IMR-90 (cell line): ENCODE measurements around the gene ACBD3. TPM values are rescaled to one million over a fixed set of nuclear protein-coding genes. Genes with fewer than 3 reads are reported as not detected.

ENCODE experiments used
- ATAC-seq: fragments of 200-7000 bp; cut with Tn5 transposase; 2 replicates; pipeline ENCODE4 v1.9.1; 2020; ENCODE audit warnings: low read depth, mild to moderate bottlenecking, moderate library complexity
- BruUV-seq: library from RNA; stranded (reverse); fragments of 400-500 nt; replicated peaks from 2 replicates; lab custom pipeline; 2021; lab: Mats Ljungman, UMichigan
- CTCF ChIA-PET: fragments of 300-600 bp; formaldehyde crosslinking; extraction: SDS; loops from one replicate; lab custom pipeline; 2021; ENCODE audit warnings: antibody characterized with exemption; lab: Yijun Ruan, JAX
- POLR2A ChIA-PET: fragments of 300-600 bp; sonication (Branson Sonifier 250); formaldehyde crosslinking; loops from one replicate; lab custom pipeline; 2022; ENCODE audit warnings: antibody characterized with exemption; ENCODE audit not compliant: unreplicated experiment; lab: Charles Lee
- DNase-seq: peaks from one replicate; pipeline ENCODE4 v3.0.0; 2013
- H2AFZ ChIP-seq: replicated peaks from 2 replicates; pipeline ENCODE3; 2013; ENCODE audit warnings: low read length, mild to moderate bottlenecking; ENCODE audit not compliant: poor library complexity
- H2AK5ac ChIP-seq: 2 replicates; pipeline ENCODE4 v1.6.1; 2013; ENCODE audit warnings: low read depth, low read length, inconsistent platforms
- H2AK9ac ChIP-seq: replicated peaks from 2 replicates; pipeline ENCODE3; 2013; ENCODE audit warnings: mild to moderate bottlenecking, low read depth, low read length, moderate library complexity; ENCODE audit not compliant: poor library complexity
- H2BK120ac ChIP-seq: 2 replicates; pipeline ENCODE4 v1.6.1; 2013; ENCODE audit warnings: low read depth, low read length, inconsistent platforms
- H2BK15ac ChIP-seq: 3 replicates; pipeline ENCODE4 v1.6.1; 2013; ENCODE audit warnings: low read depth, low read length, inconsistent platforms
- H2BK20ac ChIP-seq: 2 replicates; pipeline ENCODE4 v1.6.1; 2013; ENCODE audit warnings: low read depth, mild to moderate bottlenecking, inconsistent platforms, low read length, moderate library complexity
- H2BK5ac ChIP-seq: 2 replicates; pipeline ENCODE4 v1.6.1; 2013; ENCODE audit warnings: mild to moderate bottlenecking, low read depth, low read length, inconsistent platforms; ENCODE audit not compliant: poor library complexity, severe bottlenecking
- H3K14ac ChIP-seq: replicated peaks from 2 replicates; pipeline ENCODE4 v1.6.1; 2013; ENCODE audit warnings: low read depth, low read length, inconsistent platforms
- H3K18ac ChIP-seq: 2 replicates; pipeline ENCODE4 v1.6.1; 2013; ENCODE audit warnings: low read depth, low read length, control low read depth
- H3K23ac ChIP-seq: 2 replicates; pipeline ENCODE4 v1.6.1; 2013; ENCODE audit warnings: low read depth, low read length, inconsistent platforms
- H3K27ac ChIP-seq: 2 replicates; pipeline ENCODE4 v1.5.1; 2013; ENCODE audit warnings: mild to moderate bottlenecking, control low read depth, low read length; ENCODE audit not compliant: insufficient read depth
- H3K27me3 ChIP-seq: 2 replicates; pipeline ENCODE4 v1.6.1; 2013; ENCODE audit warnings: low read length; ENCODE audit not compliant: control insufficient read depth, insufficient read depth
- H3K36me3 ChIP-seq: 2 replicates; pipeline ENCODE4 v1.6.1; 2013; ENCODE audit warnings: low read length, mixed read lengths; ENCODE audit not compliant: control insufficient read depth, insufficient read depth
- H3K4ac ChIP-seq: 2 replicates; pipeline ENCODE4 v1.6.1; 2013; ENCODE audit warnings: low read depth, low read length, inconsistent platforms
- H3K4me1 ChIP-seq: 2 replicates; pipeline ENCODE4 v1.6.1; 2013; ENCODE audit warnings: low read length, mixed read lengths; ENCODE audit not compliant: control insufficient read depth, insufficient read depth
- H3K4me2 ChIP-seq: 2 replicates; pipeline ENCODE4 v1.6.1; 2013; ENCODE audit warnings: low read depth, mild to moderate bottlenecking, control low read depth, low read length, moderate library complexity
- H3K4me3 ChIP-seq: 2 replicates; pipeline ENCODE4 v1.5.1; 2013; ENCODE audit warnings: low read depth, mild to moderate bottlenecking, control low read depth, low read length, moderate library complexity; ENCODE audit not compliant: insufficient read depth
- H3K56ac ChIP-seq: 2 replicates; pipeline ENCODE4 v1.6.1; 2013; ENCODE audit warnings: low read length, inconsistent platforms; ENCODE audit not compliant: insufficient read depth; ENCODE audit errors: extremely low read depth
- H3K79me1 ChIP-seq, 2 experiments: 2 replicates each; pipeline ENCODE4 v1.6.1; 2013; ENCODE audit warnings: low read length in 2 of 2, inconsistent platforms in 1 of 2, low read depth in 1 of 2
- H3K9ac ChIP-seq: 2 replicates; pipeline ENCODE4 v1.6.1; 2013; ENCODE audit warnings: low read depth, low read length, control low read depth
- H3K9me1 ChIP-seq: 2 replicates; pipeline ENCODE4 v1.6.1; 2013; ENCODE audit warnings: low read length, inconsistent platforms; ENCODE audit not compliant: insufficient read depth
- H3K9me3 ChIP-seq: 2 replicates; pipeline ENCODE4 v1.6.1; 2013; ENCODE audit warnings: low read length; ENCODE audit not compliant: control insufficient read depth, insufficient read depth
- H4K20me1 ChIP-seq: 2 replicates; pipeline ENCODE4 v1.6.1; 2013; ENCODE audit warnings: low read length, inconsistent platforms; ENCODE audit not compliant: insufficient read depth
- H4K5ac ChIP-seq: 2 replicates; pipeline ENCODE4 v1.6.1; 2013; ENCODE audit warnings: mild to moderate bottlenecking, low read depth, low read length, control low read depth
- H4K8ac ChIP-seq, 2 experiments: 2 replicates each; pipeline ENCODE4 v1.6.1; 2013; ENCODE audit warnings: low read depth in 2 of 2, low read length in 2 of 2, control low read depth in 1 of 2, inconsistent platforms in 1 of 2
- H4K91ac ChIP-seq: 2 replicates; pipeline ENCODE4 v1.6.1; 2013; ENCODE audit warnings: low read depth, low read length, inconsistent platforms; ENCODE audit not compliant: insufficient read depth
- CTCF ChIP-seq: conservative IDR thresholded peaks from 2 replicates; pipeline ENCODE4 v1.5.1; 2012; ENCODE audit warnings: mild to moderate bottlenecking, low read depth, low read length, improper control_type of control experiment
- FOS ChIP-seq: fragments of 150-350 bp; IDR thresholded peaks from 2 replicates; pipeline ENCODE4 v1.6.1; 2016; ENCODE audit warnings: low read depth, low read length
- MAFK ChIP-seq: IDR thresholded peaks from 2 replicates; pipeline ENCODE4 v1.6.1; 2012; ENCODE audit warnings: low read depth, low read length, improper control_type of control experiment
- MAZ ChIP-seq: IDR thresholded peaks from 2 replicates; pipeline ENCODE4 v1.6.1; 2012; ENCODE audit warnings: low read depth, mild to moderate bottlenecking, low read length, improper control_type of control experiment, moderate library complexity, borderline replicate concordance
- MXI1 ChIP-seq: IDR thresholded peaks from 2 replicates; pipeline ENCODE4 v1.6.1; 2012; ENCODE audit warnings: low read depth, mild to moderate bottlenecking, low read length, moderate library complexity, borderline replicate concordance
- NFE2L2 ChIP-seq: fragments of 150-350 bp; IDR thresholded peaks from 2 replicates; pipeline ENCODE4 v1.6.1; 2016; ENCODE audit warnings: low read depth, mild to moderate bottlenecking, low read length
- RCOR1 ChIP-seq: IDR thresholded peaks from 2 replicates; pipeline ENCODE4 v1.6.1; 2012; ENCODE audit warnings: mild to moderate bottlenecking, low read length, improper control_type of control experiment; ENCODE audit not compliant: insufficient replicate concordance
- SMC3 ChIP-seq: fragments of 150-350 bp; IDR thresholded peaks from 2 replicates; pipeline ENCODE4 v1.6.1; 2016; ENCODE audit warnings: low read depth, mild to moderate bottlenecking, antibody characterized with exemption, low read length, moderate library complexity
- USF2 ChIP-seq: fragments of 150-350 bp; IDR thresholded peaks from 2 replicates; pipeline ENCODE4 v1.6.1; 2017; ENCODE audit warnings: mild to moderate bottlenecking, antibody characterized with exemption, low read length, low read depth
- WGBS, 2 experiments: methylation state at CpG; one replicate each; pipeline versions ENCODE4 v1.1.5 to v1.1.7; 2013; ENCODE audit warnings: missing lambda C conversion rate in 2 of 2; ENCODE audit not compliant: insufficient read length in 1 of 2; ENCODE audit errors: extremely low coverage in 2 of 2; 5-methylcytosine and 5-hydroxymethylcytosine counted together
- dilution Hi-C: fragments of 300-500 bp; cut with HindIII; formaldehyde crosslinking; loops from one replicate; pipeline ENCODE4 v1.14.3; 2018; ENCODE audit warnings: low sequenced_read_pairs; ENCODE audit not compliant: unreplicated experiment
- in situ Hi-C: fragments of 300-500 bp; cut with MboI; formaldehyde crosslinking; loops from 3 replicates; pipeline ENCODE4 v1.14.3; 2019; ENCODE audit warnings: low sequenced_read_pairs, inconsistent platforms, mixed read lengths
- intact Hi-C: fragments of 100-400 bp; cut with micrococcal nuclease; formaldehyde crosslinking; loops from 2 replicates; pipeline ENCODE4 v1.10.0; 2022
- polyA plus RNA-seq, 3 experiments: library from polyadenylated mRNA; depleted of rRNA; stranded (reverse); fragments of >200 nt; gene quantifications; 2 replicates each; pipeline ENCODE4 v1.2.3, GENCODE V29; 2012; ENCODE audit warnings: low replicate concordance in 1 of 3
- total RNA-seq: library from RNA; depleted of rRNA; stranded (reverse); fragments of >200 nt; gene quantifications from 2 replicates; pipeline ENCODE4 v1.2.3, GENCODE V29; 2012

Gene ACBD3
- total and polyA plus RNA-seq, 2 of the 4 experiments (the other 2 are of a cell fraction), result 30.3 to 59.7 TPM

- no peaks in the 10 kb centered on the region for H3K36me3 ChIP-seq
- H3K4ac ChIP-seq, result no peak overlapping the region
- H3K9me1 ChIP-seq, result no peaks in the 10 kb centered on the region
- no peak overlapping the region for H3K4me3 ChIP-seq
- TF ChIP-seq CTCF (no peak), FOS (no peak), USF2 (no peak), MAFK (no peak), RCOR1 (no peak), NFE2L2 (no peak), SMC3 (no peak), MAZ (no peak), MXI1 (no peak)
- no peak overlapping the region for H2BK5ac ChIP-seq
- no peaks in the 10 kb centered on the region for H3K4me1 ChIP-seq
- no peak overlapping the region for H3K18ac ChIP-seq
- H3K56ac ChIP-seq, result no peak overlapping the region
- no TSS peak for BruUV-seq
- in situ Hi-C loops, result no loop called here
- H3K9ac ChIP-seq, result no peak overlapping the region
- H3K9me3 ChIP-seq, result no peaks in the 10 kb centered on the region
- H3K23ac ChIP-seq, result no peak overlapping the region
- intact Hi-C loops, result no loop called here
- 100% methylated on average over 2 of the region's 3 CpGs; no CpG with 5 or more reads in 1 of the 2 experiments for WGBS, 2 experiments
- no peak for ATAC-seq
- H3K27ac ChIP-seq, result no peak overlapping the region
- no peak overlapping the region for H2BK20ac ChIP-seq
- ChIA-PET CTCF (no interaction called here), POLR2A (no interaction called here)
- H3K27me3 ChIP-seq, result peaks cover 8% of the 10 kb centered on the region
- no peak overlapping the region for H2BK120ac ChIP-seq
- dilution Hi-C loops, result no loop called here
- no peaks in the 10 kb centered on the region; the same call in 1 of the 2 replicates for H4K20me1 ChIP-seq
- H4K5ac ChIP-seq, result no peak overlapping the region
- no peak overlapping the region for H3K14ac ChIP-seq
- H3K79me1 ChIP-seq, result no peaks in the 10 kb centered on the region
- no peak overlapping the region for H2AK5ac ChIP-seq
- no peak overlapping the region for H2AFZ ChIP-seq
- H2AK9ac ChIP-seq, result no peak overlapping the region
- no peak for DNase-seq
- H4K8ac ChIP-seq, result no peak overlapping the region
- H2BK15ac ChIP-seq, result no peak overlapping the region
- no peak overlapping the region for H3K4me2 ChIP-seq
- no peak overlapping the region for H4K91ac ChIP-seq
Measured at GRCh38 chr1:226098870-226099835, 87.4 kb downstream of the ACBD3 start.
